Heart left ventricle (tissue), 13 donors: ENCODE measurements around the gene FARP1.

Experiments used
- POLR2A ChIP-seq, 2 donors: fragments of 450-650 bp; IDR thresholded peaks; one replicate each; pipeline ENCODE4 v1.6.1; 2017; ENCODE audit warnings: antibody characterized with exemption in 2 of 2, mild to moderate bottlenecking in 2 of 2, moderate library complexity in 2 of 2
- TF ChIP-seq, protein P1 (sequence below), 12 donors: fragments of 200-600 bp; sonication (generic) in 4 of 12; IDR thresholded peaks; one replicate each; pipeline versions ENCODE4 v1.5.0 to v1.8.0; 2018 to 2022; ENCODE audit warnings: antibody characterized with exemption in 12 of 12, mild to moderate bottlenecking in 5 of 12
- donor health status: ischemic (EF 13 %, LVEDD 7.1; RV severe dilation, severe dysfunction).
- donor health status: DM: no; HTN: yes; CAD: no.
- donor health status: DM: no; HTN: no; CAD: no.
- donor health status: ischemic (EF 25% LVEDD 6.9; RV normal size, moderate dysfunction).
- donor health status: ischemic (EF 25% LVEDD 5.7; RV mildly dilated, moderate dysfunction).
- donor health status: ischemic (EF 35%, LVEDD 5.7; RV mildly dilated, moderate dysfunction).
- donor health status: nonischemic (EF 11% LVEDD 7.7; RV severe dilation, severe dysfunction).
- donor health status: DM: yes; HTN: yes; CAD: no.
- donor health status: PGD.
- donor health status: ischemic (EF 29% LVEDD 5.4; RV normal size, mild dysfunction).
- donor health status: nonischemic (EF 23%, LVEDD 6.1; RV moderate dilation, normal function).

DNA sequence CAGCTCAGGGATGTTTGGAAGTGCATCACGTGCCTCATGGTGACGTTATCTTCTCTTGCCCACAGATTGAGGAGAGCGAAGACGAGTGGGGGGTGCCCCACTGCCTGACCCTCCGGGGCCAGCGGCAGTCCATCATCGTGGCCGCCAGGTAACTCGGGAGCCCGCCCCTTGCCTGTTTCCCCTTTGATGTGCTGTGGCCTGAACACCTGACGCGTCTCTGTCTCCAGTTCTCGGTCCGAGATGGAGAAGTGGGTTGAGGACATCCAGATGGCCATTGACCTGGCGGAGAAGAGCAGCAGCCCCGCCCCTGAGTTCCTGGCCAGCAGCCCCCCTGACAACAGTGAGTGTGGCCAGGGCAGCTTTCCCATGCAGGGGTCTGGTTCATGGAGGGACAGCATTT, 297.0 kb downstream of the FARP1 start:
- no peak for TF ChIP-seq POLR2A (IDR thresholded peaks at IDR 0.05)
- TF ChIP-seq, protein P1, sequence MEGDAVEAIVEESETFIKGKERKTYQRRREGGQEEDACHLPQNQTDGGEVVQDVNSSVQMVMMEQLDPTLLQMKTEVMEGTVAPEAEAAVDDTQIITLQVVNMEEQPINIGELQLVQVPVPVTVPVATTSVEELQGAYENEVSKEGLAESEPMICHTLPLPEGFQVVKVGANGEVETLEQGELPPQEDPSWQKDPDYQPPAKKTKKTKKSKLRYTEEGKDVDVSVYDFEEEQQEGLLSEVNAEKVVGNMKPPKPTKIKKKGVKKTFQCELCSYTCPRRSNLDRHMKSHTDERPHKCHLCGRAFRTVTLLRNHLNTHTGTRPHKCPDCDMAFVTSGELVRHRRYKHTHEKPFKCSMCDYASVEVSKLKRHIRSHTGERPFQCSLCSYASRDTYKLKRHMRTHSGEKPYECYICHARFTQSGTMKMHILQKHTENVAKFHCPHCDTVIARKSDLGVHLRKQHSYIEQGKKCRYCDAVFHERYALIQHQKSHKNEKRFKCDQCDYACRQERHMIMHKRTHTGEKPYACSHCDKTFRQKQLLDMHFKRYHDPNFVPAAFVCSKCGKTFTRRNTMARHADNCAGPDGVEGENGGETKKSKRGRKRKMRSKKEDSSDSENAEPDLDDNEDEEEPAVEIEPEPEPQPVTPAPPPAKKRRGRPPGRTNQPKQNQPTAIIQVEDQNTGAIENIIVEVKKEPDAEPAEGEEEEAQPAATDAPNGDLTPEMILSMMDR (IDR thresholded peaks at IDR 0.05), result no peak
